ENCODE data around the gene ME3. TPM values are rescaled to one million over a fixed set of nuclear protein-coding genes. Genes with fewer than 3 reads are reported as not detected.

ME3 gene
- total RNA-seq, 1 experiment from 2014 or later, result 1.8 TPM

DNA sequence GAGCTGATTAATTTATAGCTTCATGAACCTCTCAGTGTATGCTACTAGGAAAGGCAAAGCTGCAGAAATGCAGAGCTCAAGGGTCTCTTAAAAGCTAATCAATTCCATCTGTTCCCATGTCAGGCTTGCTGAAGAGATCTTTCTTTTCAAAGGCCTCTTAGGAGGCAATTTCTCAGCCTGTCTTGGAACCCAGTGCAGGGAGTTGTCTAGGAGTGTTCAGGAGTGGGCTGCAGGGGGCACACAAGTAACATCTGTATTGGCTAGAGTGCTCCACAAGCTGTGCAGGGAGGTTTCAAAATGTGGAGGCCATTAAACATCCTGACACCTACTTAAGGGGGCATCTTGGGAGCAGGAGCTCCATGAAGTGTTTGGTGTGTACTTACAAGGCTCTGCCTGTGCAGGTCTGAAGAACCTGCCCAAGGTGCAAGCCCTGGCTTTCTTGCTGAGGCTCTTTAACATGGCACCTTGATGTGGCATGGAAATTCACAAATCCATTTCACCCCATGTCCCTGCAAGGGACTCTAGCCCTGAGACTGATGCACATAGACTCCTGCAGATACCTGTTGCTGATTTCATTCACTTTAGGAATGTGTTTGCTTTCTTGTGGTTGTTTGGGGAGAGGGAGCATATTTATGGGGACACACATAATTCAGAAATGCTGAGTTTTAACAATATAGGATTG, 134.7 kb downstream of the ME3 start:
- TF ChIP-seq ZNF121 (CRISPR knock-in tag; IDR thresholded peaks at IDR 0.05) (no peak), ELF4 (CRISPR knock-in tag; IDR thresholded peaks at IDR 0.05; ENCODE audit: low read depth) (no peak), ZBTB21 (CRISPR knock-in tag; IDR thresholded peaks at IDR 0.05; ENCODE audit: borderline replicate concordance) (no peak), TEAD1 (CRISPR knock-in tag; IDR thresholded peaks at IDR 0.05) (no peak), KAT7 (CRISPR knock-in tag; IDR thresholded peaks at IDR 0.05; ENCODE audit: borderline replicate concordance) (no peak), PRDM15 (CRISPR knock-in tag; IDR thresholded peaks at IDR 0.05) (no peak), MAX (CRISPR knock-in tag; IDR thresholded peaks at IDR 0.05) (no peak), ZNF263 (CRISPR knock-in tag; IDR thresholded peaks at IDR 0.05; ENCODE audit: low read depth) (no peak)
- TF ChIP-seq, protein P1, sequence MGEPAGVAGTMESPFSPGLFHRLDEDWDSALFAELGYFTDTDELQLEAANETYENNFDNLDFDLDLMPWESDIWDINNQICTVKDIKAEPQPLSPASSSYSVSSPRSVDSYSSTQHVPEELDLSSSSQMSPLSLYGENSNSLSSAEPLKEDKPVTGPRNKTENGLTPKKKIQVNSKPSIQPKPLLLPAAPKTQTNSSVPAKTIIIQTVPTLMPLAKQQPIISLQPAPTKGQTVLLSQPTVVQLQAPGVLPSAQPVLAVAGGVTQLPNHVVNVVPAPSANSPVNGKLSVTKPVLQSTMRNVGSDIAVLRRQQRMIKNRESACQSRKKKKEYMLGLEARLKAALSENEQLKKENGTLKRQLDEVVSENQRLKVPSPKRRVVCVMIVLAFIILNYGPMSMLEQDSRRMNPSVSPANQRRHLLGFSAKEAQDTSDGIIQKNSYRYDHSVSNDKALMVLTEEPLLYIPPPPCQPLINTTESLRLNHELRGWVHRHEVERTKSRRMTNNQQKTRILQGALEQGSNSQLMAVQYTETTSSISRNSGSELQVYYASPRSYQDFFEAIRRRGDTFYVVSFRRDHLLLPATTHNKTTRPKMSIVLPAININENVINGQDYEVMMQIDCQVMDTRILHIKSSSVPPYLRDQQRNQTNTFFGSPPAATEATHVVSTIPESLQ (CRISPR knock-in tag; IDR thresholded peaks at IDR 0.05), result no peak
- TF ChIP-seq, protein P2, sequence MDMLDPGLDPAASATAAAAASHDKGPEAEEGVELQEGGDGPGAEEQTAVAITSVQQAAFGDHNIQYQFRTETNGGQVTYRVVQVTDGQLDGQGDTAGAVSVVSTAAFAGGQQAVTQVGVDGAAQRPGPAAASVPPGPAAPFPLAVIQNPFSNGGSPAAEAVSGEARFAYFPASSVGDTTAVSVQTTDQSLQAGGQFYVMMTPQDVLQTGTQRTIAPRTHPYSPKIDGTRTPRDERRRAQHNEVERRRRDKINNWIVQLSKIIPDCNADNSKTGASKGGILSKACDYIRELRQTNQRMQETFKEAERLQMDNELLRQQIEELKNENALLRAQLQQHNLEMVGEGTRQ (CRISPR knock-in tag; IDR thresholded peaks at IDR 0.05), result no peak
- Mint-ChIP-seq H3K27me3 (ENCODE audit: low read depth) (no peaks in the 10 kb centered on the region), H3K4me1 (no peaks in the 10 kb centered on the region), H3K4me3 (no peak overlapping the region), H3K9me3 (no peaks in the 10 kb centered on the region), H3K27ac (no peak overlapping the region), H3K36me3 (no peaks in the 10 kb centered on the region)
- CTCF ChIA-PET, result interaction anchor here (1.9 kb wide), 1 partner anchor 34 kb away, joined by 8 read pairs; no protein-coding TSS in a partner anchor
- ATAC-seq (peak; percentile 65; the same call in 1 of the 2 replicates), DNase-seq (ENCODE audit: low spot score) (no peak)
- POLR2A ChIA-PET, result no interaction called here

DNA sequence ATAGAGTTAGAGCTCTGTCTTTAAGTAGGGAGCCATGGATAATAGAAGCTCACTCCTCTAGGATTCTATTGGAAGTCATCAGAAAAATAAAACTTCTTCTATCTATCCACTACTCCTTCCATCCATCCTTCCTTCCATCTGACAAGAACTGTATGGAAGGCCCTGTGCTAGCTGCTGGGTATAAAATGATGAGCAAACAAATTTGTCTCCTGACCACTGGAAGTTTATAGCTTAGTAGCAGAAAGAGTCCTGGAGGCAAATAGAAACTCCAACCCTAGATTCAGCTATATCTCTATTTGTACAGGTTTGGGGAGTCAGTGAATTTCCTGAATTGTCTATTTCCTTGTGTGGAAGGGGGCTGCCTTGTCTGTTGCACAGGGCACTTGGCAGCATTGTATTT, 136.6 kb downstream of the ME3 start:
- Mint-ChIP-seq H3K4me3 (no peak overlapping the region), H3K9me3 (no peaks in the 10 kb centered on the region), H3K27me3 (ENCODE audit: low read depth) (no peaks in the 10 kb centered on the region), H3K4me1 (no peaks in the 10 kb centered on the region), H3K36me3 (no peaks in the 10 kb centered on the region), H3K27ac (no peak overlapping the region)
- TF ChIP-seq ATF1 (CRISPR knock-in tag; IDR thresholded peaks at IDR 0.05) (no peak), ZBTB43 (CRISPR knock-in tag; IDR thresholded peaks at IDR 0.05) (no peak), ZSCAN18 (CRISPR knock-in tag; IDR thresholded peaks at IDR 0.05) (no peak), ZNF423 (CRISPR knock-in tag; IDR thresholded peaks at IDR 0.05) (no peak), NFYB (CRISPR knock-in tag; conservative IDR thresholded peaks at IDR 0.05; ENCODE audit: low read depth) (no peak)
- TF ChIP-seq, protein P3, sequence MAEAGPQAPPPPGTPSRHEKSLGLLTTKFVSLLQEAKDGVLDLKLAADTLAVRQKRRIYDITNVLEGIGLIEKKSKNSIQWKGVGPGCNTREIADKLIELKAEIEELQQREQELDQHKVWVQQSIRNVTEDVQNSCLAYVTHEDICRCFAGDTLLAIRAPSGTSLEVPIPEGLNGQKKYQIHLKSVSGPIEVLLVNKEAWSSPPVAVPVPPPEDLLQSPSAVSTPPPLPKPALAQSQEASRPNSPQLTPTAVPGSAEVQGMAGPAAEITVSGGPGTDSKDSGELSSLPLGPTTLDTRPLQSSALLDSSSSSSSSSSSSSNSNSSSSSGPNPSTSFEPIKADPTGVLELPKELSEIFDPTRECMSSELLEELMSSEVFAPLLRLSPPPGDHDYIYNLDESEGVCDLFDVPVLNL (CRISPR knock-in tag; IDR thresholded peaks at IDR 0.05; ENCODE audit: borderline replicate concordance, low read depth), result no peak
- ChIA-PET POLR2A (no interaction called here), CTCF (no interaction called here)
- ATAC-seq (no peak), DNase-seq (ENCODE audit: low spot score) (no peak)
